B cell (primary cell): ENCODE measurements around the gene CC2D2A. TPM values are rescaled to one million over a fixed set of nuclear protein-coding genes. Genes with fewer than 3 reads are reported as not detected.

Experiments used
- ATAC-seq: fragments of 200-7000 bp; cut with Tn5 transposase; one replicate; pipeline ENCODE4 v1.10.0; 2021; ENCODE audit warnings: low read depth, mild to moderate bottlenecking, moderate number of reproducible peaks, moderate library complexity
- CTCF ChIA-PET: fragments of 350-600 bp; sonication (Branson Sonifier 250); formaldehyde crosslinking; loops from one replicate; lab custom pipeline; 2021; ENCODE audit warnings: antibody characterized with exemption, inconsistent platforms; lab: Charles Lee
- POLR2A ChIA-PET: fragments of 350-600 bp; sonication (Branson Sonifier 250); formaldehyde crosslinking; loops from one replicate; lab custom pipeline; 2021; ENCODE audit warnings: antibody characterized with exemption; lab: Charles Lee
- DNase-seq: peaks from one replicate; pipeline ENCODE4 v3.0.0; 2013
- H2AFZ ChIP-seq: 2 replicates; pipeline ENCODE4 v1.6.1; 2012; ENCODE audit warnings: mild to moderate bottlenecking, low read depth, low read length; ENCODE audit not compliant: insufficient read depth, poor library complexity, severe bottlenecking
- H3K27ac ChIP-seq, 2 donors: 1 replicate in 1 of 2; 2 replicates in 1 of 2; pipeline ENCODE4 v1.5.1; 2012 to 2013; ENCODE audit warnings: low read length in 2 of 2, mild to moderate bottlenecking in 2 of 2, moderate library complexity in 1 of 2
- H3K27me3 ChIP-seq, 4 experiments: fragments of 200-600 bp in 1 of 4; sonication (generic) in 1 of 4; replicated peaks in 1 of 4; 1 replicate in 2 of 4; 2 replicates in 2 of 4; pipeline versions ENCODE4 v1.6.1 to v1.7.0; 2013 to 2016; ENCODE audit warnings: low read length in 3 of 4, mild to moderate bottlenecking in 2 of 4, mixed read lengths in 1 of 4, moderate library complexity in 1 of 4; ENCODE audit not compliant: insufficient read depth in 4 of 4, control insufficient read depth in 3 of 4; ENCODE audit errors: control extremely low read depth in 1 of 4
- H3K36me3 ChIP-seq, 2 experiments: replicated peaks in 1 of 2; 1 replicate in 1 of 2; 2 replicates in 1 of 2; pipeline versions ENCODE4 v1.6.1 to v1.7.1; 2013; ENCODE audit warnings: low read length in 1 of 2; ENCODE audit not compliant: insufficient read depth in 2 of 2, control insufficient read depth in 1 of 2; ENCODE audit errors: control extremely low read depth in 1 of 2, extremely low read depth in 1 of 2
- H3K4me1 ChIP-seq, 2 donors: fragments of 200-600 bp in 1 of 2; sonication (generic) in 1 of 2; 1 replicate in 1 of 2; 2 replicates in 1 of 2; pipeline versions ENCODE4 v1.5.1 to v1.6.1; 2013 to 2017; ENCODE audit warnings: low read length in 2 of 2; ENCODE audit not compliant: control insufficient read depth in 2 of 2, insufficient read depth in 2 of 2
- H3K4me2 ChIP-seq: replicated peaks from 2 replicates; pipeline ENCODE3; 2012; ENCODE audit warnings: mild to moderate bottlenecking, low read depth, low read length; ENCODE audit not compliant: poor library complexity, severe bottlenecking
- H3K4me3 ChIP-seq, 5 experiments: fragments of 200-600 bp in 1 of 5; sonication (generic) in 1 of 5; 1 replicate in 3 of 5; 2 replicates in 2 of 5; pipeline versions ENCODE4 v1.5.1 to v1.7.0; 2011 to 2016; ENCODE audit warnings: low read length in 4 of 5, mild to moderate bottlenecking in 4 of 5, low read depth in 2 of 5, control low read depth in 1 of 5, moderate library complexity in 1 of 5; ENCODE audit not compliant: insufficient read depth in 1 of 5; ENCODE audit errors: control extremely low read depth in 1 of 5, extremely low read depth in 1 of 5
- H3K79me2 ChIP-seq: fragments of 200-600 bp; sonication (generic); one replicate; pipeline ENCODE4 v1.6.0; 2016; ENCODE audit warnings: low read length; ENCODE audit not compliant: control insufficient read depth, insufficient read depth
- H3K9ac ChIP-seq: fragments of 200-600 bp; sonication (generic); 2 replicates; pipeline ENCODE4 v1.6.1; 2017; ENCODE audit warnings: mild to moderate bottlenecking, low read length, moderate library complexity
- H3K9me3 ChIP-seq, 3 donors: one replicate each; pipeline versions ENCODE4 v1.6.1 to v1.7.1; 2013; ENCODE audit warnings: low read length in 2 of 3; ENCODE audit not compliant: control insufficient read depth in 2 of 3, insufficient read depth in 1 of 3; ENCODE audit errors: control extremely low read depth in 1 of 3
- H4K20me1 ChIP-seq: 2 replicates; pipeline ENCODE4 v1.6.0; 2012; ENCODE audit warnings: mild to moderate bottlenecking, low read length; ENCODE audit not compliant: insufficient read depth, control insufficient read depth, poor library complexity, severe bottlenecking
- H3K27ac Mint-ChIP-seq: one replicate; pipeline ENCODE4 v1.8.0; 2021; ENCODE audit warnings: mixed read lengths
- H3K27me3 Mint-ChIP-seq: one replicate; pipeline ENCODE4 v1.8.0; 2021; ENCODE audit warnings: mixed read lengths
- H3K4me1 Mint-ChIP-seq: one replicate; pipeline ENCODE4 v1.8.0; 2021; ENCODE audit warnings: mixed read lengths
- H3K4me3 Mint-ChIP-seq: one replicate; pipeline ENCODE4 v1.8.0; 2021; ENCODE audit warnings: mixed read lengths
- H3K9me3 Mint-ChIP-seq: one replicate; pipeline ENCODE4 v1.8.0; 2022; ENCODE audit warnings: mixed read lengths; ENCODE audit not compliant: insufficient read depth
- EZH2 ChIP-seq: IDR thresholded peaks from 2 replicates; pipeline ENCODE4 v1.6.1; 2012; ENCODE audit warnings: borderline replicate concordance, low read depth, mild to moderate bottlenecking, moderate library complexity, low read length; ENCODE audit not compliant: insufficient read depth, poor library complexity, severe bottlenecking
- WGBS: methylation state at CpG from one replicate; pipeline ENCODE4 v1.1.5; 2013; ENCODE audit warnings: missing lambda C conversion rate; ENCODE audit not compliant: insufficient coverage; 5-methylcytosine and 5-hydroxymethylcytosine counted together
- intact Hi-C: fragments of 100-400 bp; cut with micrococcal nuclease; formaldehyde crosslinking; loops from one replicate; pipeline ENCODE4 v1.10.0; 2022
- polyA plus RNA-seq: library from polyadenylated mRNA; depleted of rRNA; stranded (reverse); fragments of >200 nt; gene quantifications from 2 replicates; pipeline ENCODE4 v1.2.3, GENCODE V29; 2012
- total RNA-seq, 2 donors: library from RNA; stranded (reverse); fragments of 120-200 nt in 1 of 2; gene quantifications; 1 replicate in 1 of 2; 2 replicates in 1 of 2; pipeline versions ENCODE4 v1.2.3 to v1.2.4, GENCODE V29; 2013 to 2022
- TF ChIP-seq, protein P1 (sequence below): fragments of 200-600 bp; IDR thresholded peaks from one replicate; pipeline ENCODE4 v1.8.0; 2022; ENCODE audit warnings: antibody characterized with exemption, mild to moderate bottlenecking

CC2D2A gene
- total and polyA plus RNA-seq, 2 donors (not counting 1 experiment from before 2014, with no cell fraction given) = not detected

DNA sequence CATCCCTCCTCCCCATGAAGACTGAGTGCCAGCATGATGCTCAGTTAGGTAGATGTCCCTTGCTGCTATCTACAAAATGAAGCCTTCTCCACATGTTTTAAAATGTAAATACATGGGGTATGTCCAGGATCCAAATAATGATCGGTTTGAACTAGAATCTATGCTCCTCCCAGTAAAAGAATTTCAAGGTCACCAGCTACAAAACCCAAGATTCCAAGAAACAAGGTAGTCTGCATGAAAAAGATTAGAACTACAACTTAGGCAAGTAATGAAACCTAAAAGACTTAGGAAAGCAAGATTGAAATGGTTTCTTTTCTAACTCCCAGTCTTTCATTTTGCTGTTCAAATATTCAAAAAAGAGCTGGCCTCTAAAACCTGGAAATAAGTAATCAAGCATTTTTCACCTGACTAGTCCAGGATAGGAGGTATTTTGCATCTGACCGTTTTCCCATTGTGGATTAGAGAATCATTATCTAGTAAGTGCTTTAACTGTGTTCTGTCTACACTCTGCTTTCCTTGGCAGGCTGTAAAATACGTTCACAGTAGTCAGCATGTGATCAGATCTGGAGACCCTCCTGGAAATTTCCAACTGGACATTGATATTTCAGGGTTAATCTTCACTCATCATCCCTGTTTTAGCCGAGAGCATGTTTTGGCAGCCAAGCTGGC lies 57.4 kb downstream of the CC2D2A start:
- no peaks in the 10 kb centered on the region for H3K79me2 ChIP-seq
- no peaks in the 10 kb centered on the region for H4K20me1 ChIP-seq
- H2AFZ ChIP-seq = no peak overlapping the region
- ATAC-seq = no peak
- no peak overlapping the region for H3K9ac ChIP-seq
- no peak overlapping the region for H3K4me3 ChIP-seq
- H3K36me3 ChIP-seq = no peaks in the 10 kb centered on the region
- no peak for DNase-seq
- TF ChIP-seq EZH2 = no peak
- Mint-ChIP-seq H3K9me3 (no peaks in the 10 kb centered on the region), H3K27me3 (no peaks in the 10 kb centered on the region), H3K4me1 (no peaks in the 10 kb centered on the region), H3K4me3 (no peak overlapping the region), H3K27ac (no peak overlapping the region)
- ChIA-PET CTCF (no interaction called here), POLR2A (no interaction called here)
- no peaks in the 10 kb centered on the region for H3K4me1 ChIP-seq
- 92% methylated on average over 2 of the region's 4 CpGs for WGBS
- no peaks in the 10 kb centered on the region for H3K9me3 ChIP-seq
- intact Hi-C loops = no loop called here
- no peaks in the 10 kb centered on the region for H3K27me3 ChIP-seq
- H3K27ac ChIP-seq = no peak overlapping the region
- no peak overlapping the region for H3K4me2 ChIP-seq

DNA sequence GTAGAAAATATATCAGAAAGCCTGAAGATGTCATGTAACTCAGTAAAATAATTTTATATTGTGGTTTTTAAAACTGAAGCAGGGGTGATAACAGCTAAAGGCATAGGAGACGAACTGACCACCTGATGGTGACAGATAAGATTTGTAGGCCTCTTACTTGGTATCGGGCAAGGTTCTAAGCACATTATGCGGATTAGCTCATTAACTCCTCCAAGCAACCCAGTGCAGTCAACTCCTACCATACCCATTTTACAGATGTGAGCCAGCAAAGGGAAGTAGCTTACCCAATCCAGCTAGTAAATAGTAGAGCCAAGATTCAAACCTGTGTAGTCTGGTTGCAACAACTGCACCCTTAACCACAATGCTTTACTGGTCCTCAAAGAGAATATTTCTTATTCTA lies 62.1 kb downstream of the CC2D2A start:
- H3K9ac ChIP-seq = no peak overlapping the region
- H3K79me2 ChIP-seq = no peaks in the 10 kb centered on the region
- H3K27me3 ChIP-seq = no peaks in the 10 kb centered on the region
- no peak overlapping the region for H2AFZ ChIP-seq
- H3K27ac ChIP-seq = no peak overlapping the region
- ChIA-PET CTCF (no interaction called here), POLR2A (no interaction called here)
- no peaks in the 10 kb centered on the region for H3K9me3 ChIP-seq
- DNase-seq = no peak
- Mint-ChIP-seq H3K4me3 (no peak overlapping the region), H3K9me3 (no peaks in the 10 kb centered on the region), H3K27me3 (no peaks in the 10 kb centered on the region), H3K4me1 (no peaks in the 10 kb centered on the region), H3K27ac (no peak overlapping the region)
- H3K4me1 ChIP-seq = no peaks in the 10 kb centered on the region
- WGBS = 75% methylated on average over 2 of the region's 3 CpGs
- no peak overlapping the region for H3K4me2 ChIP-seq
- H3K36me3 ChIP-seq = no peaks in the 10 kb centered on the region
- no peak overlapping the region for H3K4me3 ChIP-seq
- no peak for ATAC-seq
- TF ChIP-seq, protein P1, sequence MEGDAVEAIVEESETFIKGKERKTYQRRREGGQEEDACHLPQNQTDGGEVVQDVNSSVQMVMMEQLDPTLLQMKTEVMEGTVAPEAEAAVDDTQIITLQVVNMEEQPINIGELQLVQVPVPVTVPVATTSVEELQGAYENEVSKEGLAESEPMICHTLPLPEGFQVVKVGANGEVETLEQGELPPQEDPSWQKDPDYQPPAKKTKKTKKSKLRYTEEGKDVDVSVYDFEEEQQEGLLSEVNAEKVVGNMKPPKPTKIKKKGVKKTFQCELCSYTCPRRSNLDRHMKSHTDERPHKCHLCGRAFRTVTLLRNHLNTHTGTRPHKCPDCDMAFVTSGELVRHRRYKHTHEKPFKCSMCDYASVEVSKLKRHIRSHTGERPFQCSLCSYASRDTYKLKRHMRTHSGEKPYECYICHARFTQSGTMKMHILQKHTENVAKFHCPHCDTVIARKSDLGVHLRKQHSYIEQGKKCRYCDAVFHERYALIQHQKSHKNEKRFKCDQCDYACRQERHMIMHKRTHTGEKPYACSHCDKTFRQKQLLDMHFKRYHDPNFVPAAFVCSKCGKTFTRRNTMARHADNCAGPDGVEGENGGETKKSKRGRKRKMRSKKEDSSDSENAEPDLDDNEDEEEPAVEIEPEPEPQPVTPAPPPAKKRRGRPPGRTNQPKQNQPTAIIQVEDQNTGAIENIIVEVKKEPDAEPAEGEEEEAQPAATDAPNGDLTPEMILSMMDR = no peak
- intact Hi-C loops = no loop called here
- no peaks in the 10 kb centered on the region for H4K20me1 ChIP-seq
